Measurements from ENCODE around the gene HMCN2.

- TF ChIP-seq HDAC2 (IDR thresholded peaks at IDR 0.05) (no peak), MYC (IDR thresholded peaks at IDR 0.05; ENCODE audit: borderline replicate concordance, low read length) (no peak), EP300 (IDR thresholded peaks at IDR 0.05) (no peak), CHD4 (IDR thresholded peaks at IDR 0.05; ENCODE audit: borderline replicate concordance) (no peak), CTCF (IDR thresholded peaks at IDR 0.05) (no peak)
Measured at GRCh38 chr9:130283539-130284248, 18.1 kb downstream of the HMCN2 start.
